HCT116 (cell line): Measurements from ENCODE around the gene PDK4. TPM values are rescaled to one million over a fixed set of nuclear protein-coding genes. Genes with fewer than 3 reads are reported as not detected.

ENCODE experiments used
- ATAC-seq: fragments of 200-7000 bp; cut with Tn5 transposase; 2 replicates; pipeline ENCODE4 v1.9.1; 2020; ENCODE audit warnings: mild to moderate bottlenecking, moderate library complexity
- BruUV-seq: library from RNA; stranded (reverse); fragments of 400-500 nt; replicated peaks from 2 replicates; lab custom pipeline; 2021; lab: Mats Ljungman, UMichigan
- CTCF ChIA-PET: fragments of 300-600 bp; sonication (Branson Sonifier 250); formaldehyde crosslinking; loops from one replicate; lab custom pipeline; 2021; ENCODE audit warnings: antibody characterized with exemption; lab: Charles Lee
- POLR2A ChIA-PET: fragments of 300-600, 350-600 bp; sonication (Branson Sonifier 250); formaldehyde crosslinking; loops from one replicate; lab custom pipeline; 2021; ENCODE audit warnings: antibody characterized with exemption; lab: Charles Lee
- RAD21 ChIA-PET, 2 experiments: fragments of 300-600 bp; sonication (Branson Sonifier 250); formaldehyde crosslinking; loops; one replicate each; lab custom pipeline; 2023; ENCODE audit warnings: low total read pairs in 2 of 2; ENCODE audit not compliant: uncharacterized antibody in 2 of 2, unreplicated experiment in 2 of 2, low non-redundant PET in 1 of 2; lab: Charles Lee
- DNase-seq: peaks from one replicate; pipeline ENCODE4 v3.0.0-alpha.2; 2010; ENCODE audit warnings: low read depth, low spot score
- H2AFZ ChIP-seq: fragments of 200-600 bp; shearing (Covaris generic), sonication (generic); 2 replicates; pipeline ENCODE4 v1.6.1; 2017; ENCODE audit warnings: low read depth, mixed run types, mixed read lengths, antibody characterized with exemption, low read length; ENCODE audit not compliant: poor library complexity, severe bottlenecking
- H3K27ac ChIP-seq: 2 replicates; pipeline ENCODE4 v1.5.1; 2012; ENCODE audit warnings: low read depth, low read length
- H3K27me3 ChIP-seq: fragments of 200-600 bp; sonication (generic); 2 replicates; pipeline ENCODE4 v1.6.1; 2016; ENCODE audit warnings: mixed run types, low read length, mixed read lengths; ENCODE audit not compliant: insufficient read depth
- H3K36me3 ChIP-seq, 2 experiments: fragments of 200-500 bp in 1 of 2; fragments of 200-600 bp in 1 of 2; sonication (Bioruptor generic) in 1 of 2; sonication (generic) in 1 of 2; 2 replicates each; pipeline versions ENCODE4 v1.5.1 to v1.6.1; 2014 to 2016; ENCODE audit warnings: low read length in 2 of 2, inconsistent platforms in 1 of 2, mixed read lengths in 1 of 2, mixed run types in 1 of 2; ENCODE audit not compliant: insufficient read depth in 2 of 2, control insufficient read depth in 1 of 2
- H3K4me1 ChIP-seq, 2 experiments: fragments of 200-600 bp in 1 of 2; sonication (generic) in 1 of 2; 2 replicates each; pipeline versions ENCODE4 v1.5.1 to v1.6.1; 2012 to 2017; ENCODE audit warnings: low read length in 2 of 2, inconsistent platforms in 1 of 2, mild to moderate bottlenecking in 1 of 2, mixed read lengths in 1 of 2, mixed run types in 1 of 2, moderate library complexity in 1 of 2; ENCODE audit not compliant: insufficient read depth in 2 of 2, control insufficient read depth in 1 of 2
- H3K4me2 ChIP-seq: fragments of 200-600 bp; sonication (generic); 2 replicates; pipeline ENCODE4 v1.6.1; 2017; ENCODE audit warnings: mixed run types, low read length, mixed read lengths
- H3K4me3 ChIP-seq, 2 experiments: fragments of 200-600 bp in 1 of 2; sonication (generic) in 1 of 2; replicated peaks in 1 of 2; 2 replicates each; pipeline ENCODE4 v1.5.1; 2011 to 2016; ENCODE audit warnings: low read length in 2 of 2, control low read depth in 1 of 2, low read depth in 1 of 2, mild to moderate bottlenecking in 1 of 2, mixed read lengths in 1 of 2, mixed run types in 1 of 2
- H3K79me2 ChIP-seq: fragments of 200-600 bp; sonication (generic); 2 replicates; pipeline ENCODE4 v1.6.1; 2017; ENCODE audit warnings: mild to moderate bottlenecking, mixed run types, low read length, moderate library complexity, mixed read lengths; ENCODE audit not compliant: insufficient read depth
- H3K9ac ChIP-seq: fragments of 200-600 bp; sonication (generic); 2 replicates; pipeline ENCODE4 v1.6.1; 2016; ENCODE audit warnings: low read length, mixed read lengths
- H3K9me2 ChIP-seq: fragments of 200-600 bp; sonication (generic), shearing (Covaris generic); 2 replicates; pipeline ENCODE4 v1.6.1; 2017; ENCODE audit warnings: mixed run types, mild to moderate bottlenecking, moderate library complexity; ENCODE audit not compliant: insufficient read depth
- H3K9me3 ChIP-seq, 2 experiments: fragments of 200-500 bp in 1 of 2; fragments of 200-600 bp in 1 of 2; sonication (Bioruptor generic) in 1 of 2; sonication (generic) in 1 of 2; 2 replicates each; pipeline ENCODE4 v1.6.1; 2014 to 2017; ENCODE audit warnings: low read length in 2 of 2, mixed read lengths in 2 of 2, inconsistent platforms in 1 of 2, low read depth in 1 of 2, mild to moderate bottlenecking in 1 of 2, mixed run types in 1 of 2, moderate library complexity in 1 of 2; ENCODE audit not compliant: control insufficient read depth in 1 of 2, insufficient read depth in 1 of 2
- H4K20me1 ChIP-seq: fragments of 200-600 bp; sonication (generic), shearing (Covaris generic); 2 replicates; pipeline ENCODE4 v1.6.1; 2017; ENCODE audit warnings: mixed run types, mild to moderate bottlenecking, moderate library complexity; ENCODE audit not compliant: insufficient read depth
- CBX3 ChIP-seq: IDR thresholded peaks from 2 replicates; pipeline ENCODE4 v1.6.1; 2012; ENCODE audit warnings: low read depth
- CEBPB ChIP-seq: IDR thresholded peaks from 2 replicates; pipeline ENCODE4 v1.6.1; 2012; ENCODE audit warnings: low read depth
- CTCF ChIP-seq, 3 experiments: fragments of 200-600 bp in 1 of 3; sonication (generic) in 1 of 3; IDR thresholded peaks in 2 of 3; conservative IDR thresholded peaks in 1 of 3; 2 replicates each; pipeline ENCODE4 v1.5.1; 2012 to 2017; ENCODE audit warnings: low read depth in 2 of 3, low read length in 2 of 3, antibody characterized with exemption in 1 of 3, borderline replicate concordance in 1 of 3, control low read depth in 1 of 3, mild to moderate bottlenecking in 1 of 3, mixed read lengths in 1 of 3, mixed run types in 1 of 3, moderate library complexity in 1 of 3; ENCODE audit not compliant: insufficient read depth in 1 of 3
- EZH2 ChIP-seq: fragments of 200-600 bp; sonication (generic); IDR thresholded peaks from 2 replicates; pipeline ENCODE4 v1.6.1; 2017; ENCODE audit warnings: antibody characterized with exemption, mixed run types
- EZH2phosphoT487 ChIP-seq: fragments of 200-600 bp; IDR thresholded peaks from 2 replicates; pipeline ENCODE4 v1.6.1; 2018; ENCODE audit warnings: antibody characterized with exemption, borderline replicate concordance
- FOSL1 ChIP-seq: IDR thresholded peaks from 2 replicates; pipeline ENCODE4 v1.6.1; 2012; ENCODE audit warnings: low read depth
- MAX ChIP-seq: IDR thresholded peaks from 2 replicates; pipeline ENCODE4 v1.6.1; 2012
- POLR2A ChIP-seq: IDR thresholded peaks from 2 replicates; pipeline ENCODE4 v1.7.0; 2011; ENCODE audit warnings: borderline replicate concordance; ENCODE audit not compliant: insufficient read depth, insufficient read length; ENCODE audit errors: extremely low read depth
- SRF ChIP-seq: IDR thresholded peaks from 2 replicates; pipeline ENCODE4 v1.6.1; 2012; ENCODE audit warnings: low read depth
- intact Hi-C: fragments of 100-400 bp; cut with micrococcal nuclease; formaldehyde crosslinking; loops from 2 replicates; pipeline ENCODE4 v1.10.0; 2022
- total RNA-seq: library from RNA; stranded (reverse); gene quantifications from one replicate; pipeline ENCODE4 v1.2.1, GENCODE V29; 2021; ENCODE audit not compliant: unreplicated experiment
- TF ChIP-seq, protein P1 (sequence below): IDR thresholded peaks from 2 replicates; pipeline ENCODE4 v1.6.1; 2012; ENCODE audit warnings: low read depth

PDK4 gene
- total RNA-seq, 1 experiment from 2014 or later = 2.1 TPM

DNA sequence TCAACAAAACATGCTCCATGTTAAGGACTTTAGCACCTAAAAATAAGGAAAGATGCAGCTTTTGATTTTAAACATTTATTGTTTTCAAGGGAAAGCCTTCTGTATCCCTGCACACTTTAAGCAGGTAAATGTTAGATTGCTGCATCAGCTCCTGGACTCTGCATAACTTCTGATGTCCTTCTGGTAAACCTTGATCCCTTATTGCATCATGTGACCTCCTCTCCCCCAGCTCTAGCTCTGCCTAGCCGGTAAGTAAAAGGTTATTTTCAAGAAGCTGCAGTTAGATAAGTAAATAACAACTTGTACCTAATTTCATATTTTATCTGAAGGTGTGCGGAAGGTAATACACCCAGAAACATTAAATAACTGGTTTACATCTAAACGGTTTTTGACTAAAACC is 37.5 kb downstream of the PDK4 start:
- ChIA-PET POLR2A (no interaction called here), RAD21 (interaction anchor here in 1 of 2 experiments (0.6 kb wide), 1 partner anchor 131 kb away, joined by 4 read pairs; no protein-coding TSS in a partner anchor), CTCF (interaction anchor here (0.8 to 1.2 kb wide), 2 partner anchors 9 to 47 kb away, joined by 3 read pairs; no protein-coding TSS in a partner anchor)
- H3K9ac ChIP-seq = no peak overlapping the region
- H4K20me1 ChIP-seq = no peaks in the 10 kb centered on the region
- no peak overlapping the region for H3K4me2 ChIP-seq
- no peak overlapping the region for H2AFZ ChIP-seq
- no peak for ATAC-seq
- no TSS peak for BruUV-seq
- no peak overlapping the region for H3K4me3 ChIP-seq
- no peaks in the 10 kb centered on the region for H3K27me3 ChIP-seq
- H3K79me2 ChIP-seq = no peaks in the 10 kb centered on the region
- no peak overlapping the region for H3K27ac ChIP-seq
- no peaks in the 10 kb centered on the region for H3K4me1 ChIP-seq
- H3K36me3 ChIP-seq = no peaks in the 10 kb centered on the region
- TF ChIP-seq MAX (no peak), EZH2phosphoT487 (no peak), FOSL1 (no peak), CTCF (IDR thresholded peaks at IDR 0.05 in 2 of 3, conservative IDR thresholded peaks at IDR 0.05 in 1 of 3; ENCODE audit: borderline replicate concordance in 1 of 3, insufficient read depth in 1 of 3, low read depth in 2 of 3, low read length in 2 of 3) (no peak), CBX3 (no peak), SRF (no peak), POLR2A (no peak), CEBPB (no peak), EZH2 (no peak)
- TF ChIP-seq, protein P1, sequence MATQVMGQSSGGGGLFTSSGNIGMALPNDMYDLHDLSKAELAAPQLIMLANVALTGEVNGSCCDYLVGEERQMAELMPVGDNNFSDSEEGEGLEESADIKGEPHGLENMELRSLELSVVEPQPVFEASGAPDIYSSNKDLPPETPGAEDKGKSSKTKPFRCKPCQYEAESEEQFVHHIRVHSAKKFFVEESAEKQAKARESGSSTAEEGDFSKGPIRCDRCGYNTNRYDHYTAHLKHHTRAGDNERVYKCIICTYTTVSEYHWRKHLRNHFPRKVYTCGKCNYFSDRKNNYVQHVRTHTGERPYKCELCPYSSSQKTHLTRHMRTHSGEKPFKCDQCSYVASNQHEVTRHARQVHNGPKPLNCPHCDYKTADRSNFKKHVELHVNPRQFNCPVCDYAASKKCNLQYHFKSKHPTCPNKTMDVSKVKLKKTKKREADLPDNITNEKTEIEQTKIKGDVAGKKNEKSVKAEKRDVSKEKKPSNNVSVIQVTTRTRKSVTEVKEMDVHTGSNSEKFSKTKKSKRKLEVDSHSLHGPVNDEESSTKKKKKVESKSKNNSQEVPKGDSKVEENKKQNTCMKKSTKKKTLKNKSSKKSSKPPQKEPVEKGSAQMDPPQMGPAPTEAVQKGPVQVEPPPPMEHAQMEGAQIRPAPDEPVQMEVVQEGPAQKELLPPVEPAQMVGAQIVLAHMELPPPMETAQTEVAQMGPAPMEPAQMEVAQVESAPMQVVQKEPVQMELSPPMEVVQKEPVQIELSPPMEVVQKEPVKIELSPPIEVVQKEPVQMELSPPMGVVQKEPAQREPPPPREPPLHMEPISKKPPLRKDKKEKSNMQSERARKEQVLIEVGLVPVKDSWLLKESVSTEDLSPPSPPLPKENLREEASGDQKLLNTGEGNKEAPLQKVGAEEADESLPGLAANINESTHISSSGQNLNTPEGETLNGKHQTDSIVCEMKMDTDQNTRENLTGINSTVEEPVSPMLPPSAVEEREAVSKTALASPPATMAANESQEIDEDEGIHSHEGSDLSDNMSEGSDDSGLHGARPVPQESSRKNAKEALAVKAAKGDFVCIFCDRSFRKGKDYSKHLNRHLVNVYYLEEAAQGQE = no peak
- no peaks in the 10 kb centered on the region for H3K9me3 ChIP-seq
- H3K9me2 ChIP-seq = no peaks in the 10 kb centered on the region
- intact Hi-C loops = no loop called here
- DNase-seq = no peak
